Activated CD8-positive, alpha-beta memory T cell treated with anti-CD3 and anti-CD28 coated beads, Interleukin-2, amount 50 U/mL, for 1 hour (primary cell): ENCODE data around the gene KMT2C.

Source experiments
- DNase-seq: peaks from one replicate; pipeline ENCODE4 v3.0.0-alpha.2; 2020; ENCODE audit errors: extremely low read depth

The KMT2C gene

GRCh38 chr7:152203095-152203494 is 232.7 kb downstream of the KMT2C start:
- DNase-seq: no peak

- no peak for DNase-seq
These were observed 233.7 kb downstream of the KMT2C start for GRCh38 chr7:152202056-152202455.

- DNase-seq: no peak
These were observed 235.4 kb downstream of the KMT2C start for GRCh38 chr7:152200395-152200794.

- DNase-seq: no peak
These were observed 239.4 kb downstream of the KMT2C start for GRCh38 chr7:152196391-152196790.

- DNase-seq: no peak
These were observed 241.9 kb downstream of the KMT2C start for GRCh38 chr7:152193880-152194279.

- no peak for DNase-seq
These were observed 246.7 kb downstream of the KMT2C start for GRCh38 chr7:152189061-152189460.

GRCh38 chr7:152185558-152185957 is 250.2 kb downstream of the KMT2C start:
- DNase-seq: no peak

GRCh38 chr7:152180587-152180986 is 255.2 kb downstream of the KMT2C start:
- DNase-seq: no peak

- DNase-seq: no peak
These were observed 255.8 kb downstream of the KMT2C start for GRCh38 chr7:152180048-152180447.

GRCh38 chr7:152178405-152179058 is 257.3 kb downstream of the KMT2C start:
- DNase-seq: no peak

- DNase-seq: no peak
These were observed 258.0 kb downstream of the KMT2C start for GRCh38 chr7:152177681-152178404.

- DNase-seq: no peak
These were observed 259.0 kb downstream of the KMT2C start for GRCh38 chr7:152176797-152177196.

- no peak for DNase-seq
These were observed 262.3 kb downstream of the KMT2C start for GRCh38 chr7:152173372-152174070.

GRCh38 chr7:152162287-152162686 is 273.5 kb downstream of the KMT2C start:
- DNase-seq: no peak

GRCh38 chr7:152161171-152161570 is 274.6 kb downstream of the KMT2C start:
- no peak for DNase-seq

- no peak for DNase-seq
These were observed 276.8 kb downstream of the KMT2C start for GRCh38 chr7:152158801-152159587.

GRCh38 chr7:152152267-152152666 is 283.5 kb downstream of the KMT2C start:
- no peak for DNase-seq

- no peak for DNase-seq
These were observed 286.4 kb downstream of the KMT2C start for GRCh38 chr7:152149363-152149762.

GRCh38 chr7:152148706-152149105 is 287.1 kb downstream of the KMT2C start:
- DNase-seq: no peak

GRCh38 chr7:152145853-152146466 is 289.8 kb downstream of the KMT2C start:
- no peak for DNase-seq

GRCh38 chr7:152144557-152145245 is 291.1 kb downstream of the KMT2C start:
- no peak for DNase-seq
